Measurements from ENCODE around the gene SH2D1A.
A peak's percentile ranks its signal among the peaks of the same experiment; 100 is the strongest.
"Not testable (repeated sequence)": the region's sequence is repeated elsewhere in the genome, so short reads cannot be mapped to it uniquely, and the experiment has no call there.

The SH2D1A gene

GRCh38 chrX:124346117-124346876, at the start of gene SH2D1A:
SH2D1A (plus strand) TSS chrX:124346563; CDS start chrX:124346643, 80 bp downstream.
- DNase-seq, result no peak

DNA sequence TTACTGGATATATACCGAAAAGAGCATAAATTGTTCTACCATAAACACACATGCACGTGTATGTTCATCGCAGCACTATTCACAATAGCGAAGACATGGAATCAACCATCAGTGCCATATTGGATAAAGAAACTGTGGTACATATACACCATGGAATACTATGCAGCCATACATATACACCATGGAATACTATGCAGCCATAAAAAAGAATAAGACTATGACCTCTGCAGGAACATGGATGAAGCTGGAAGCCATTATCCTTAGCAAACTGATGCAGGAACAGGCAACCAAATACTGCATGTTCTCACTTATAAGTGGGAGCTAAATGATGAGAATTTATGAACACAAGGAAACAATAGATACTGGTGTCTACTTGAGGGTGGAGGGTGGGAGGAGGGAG, 47.0 kb upstream of the SH2D1A start:
- not testable (repeated sequence) for DNase-seq

- no peak for DNase-seq
Measured at GRCh38 chrX:124300405-124300804, 46.0 kb upstream of the SH2D1A start.

DNA sequence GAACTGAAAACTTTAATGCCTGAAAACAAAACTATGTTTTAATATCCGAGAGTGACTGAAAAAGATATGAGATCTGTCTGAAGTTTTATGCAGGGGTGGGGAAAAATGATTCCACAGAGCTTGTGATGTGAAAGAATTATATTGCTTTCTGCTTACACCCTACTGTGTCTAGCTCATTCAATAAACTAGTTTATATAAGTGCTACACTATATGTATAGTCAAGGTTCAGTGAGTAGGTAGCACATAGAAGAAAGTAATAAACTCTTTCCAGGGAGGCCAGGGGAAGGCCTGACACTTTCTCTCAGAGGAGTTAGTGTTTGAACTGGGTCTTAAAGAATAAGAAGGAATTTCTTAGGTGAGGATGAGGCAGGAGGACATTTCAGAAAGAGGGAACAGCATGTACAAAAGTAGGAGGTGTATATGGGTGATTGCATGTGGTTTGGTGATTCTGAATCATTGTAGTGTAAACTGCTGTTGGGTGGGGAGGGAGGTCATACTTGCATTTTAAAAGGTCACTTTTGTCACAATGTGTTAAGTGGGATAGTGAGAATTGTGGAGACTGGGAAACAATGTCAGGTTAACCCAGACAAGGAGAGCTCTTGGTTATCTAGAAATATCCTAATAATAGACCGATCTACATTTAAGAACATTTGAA, 39.0 kb upstream of the SH2D1A start:
- no peak for DNase-seq

GRCh38 chrX:124325732-124326131, 20.6 kb upstream of the SH2D1A start:
- no peak for DNase-seq

DNA sequence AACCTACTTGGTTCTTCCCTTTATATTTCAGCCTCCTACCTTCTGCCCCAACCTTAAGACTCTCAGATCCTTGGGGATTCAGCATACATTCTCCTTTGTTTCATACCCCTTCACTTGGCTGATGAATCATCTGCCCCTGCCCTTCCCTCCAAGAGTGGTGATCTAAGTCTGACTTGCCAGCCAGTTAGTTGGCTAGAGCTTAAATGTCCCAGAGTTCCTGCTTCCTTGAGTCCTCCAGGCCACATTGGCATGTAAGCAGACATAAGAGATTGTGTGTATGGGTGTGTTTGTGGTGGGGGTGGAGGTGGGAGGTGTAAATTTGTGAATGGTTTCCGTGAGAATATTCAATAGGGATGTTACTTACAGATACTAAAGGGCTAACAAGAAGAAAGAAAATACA, 17.6 kb upstream of the SH2D1A start:
- no peak for DNase-seq

DNA sequence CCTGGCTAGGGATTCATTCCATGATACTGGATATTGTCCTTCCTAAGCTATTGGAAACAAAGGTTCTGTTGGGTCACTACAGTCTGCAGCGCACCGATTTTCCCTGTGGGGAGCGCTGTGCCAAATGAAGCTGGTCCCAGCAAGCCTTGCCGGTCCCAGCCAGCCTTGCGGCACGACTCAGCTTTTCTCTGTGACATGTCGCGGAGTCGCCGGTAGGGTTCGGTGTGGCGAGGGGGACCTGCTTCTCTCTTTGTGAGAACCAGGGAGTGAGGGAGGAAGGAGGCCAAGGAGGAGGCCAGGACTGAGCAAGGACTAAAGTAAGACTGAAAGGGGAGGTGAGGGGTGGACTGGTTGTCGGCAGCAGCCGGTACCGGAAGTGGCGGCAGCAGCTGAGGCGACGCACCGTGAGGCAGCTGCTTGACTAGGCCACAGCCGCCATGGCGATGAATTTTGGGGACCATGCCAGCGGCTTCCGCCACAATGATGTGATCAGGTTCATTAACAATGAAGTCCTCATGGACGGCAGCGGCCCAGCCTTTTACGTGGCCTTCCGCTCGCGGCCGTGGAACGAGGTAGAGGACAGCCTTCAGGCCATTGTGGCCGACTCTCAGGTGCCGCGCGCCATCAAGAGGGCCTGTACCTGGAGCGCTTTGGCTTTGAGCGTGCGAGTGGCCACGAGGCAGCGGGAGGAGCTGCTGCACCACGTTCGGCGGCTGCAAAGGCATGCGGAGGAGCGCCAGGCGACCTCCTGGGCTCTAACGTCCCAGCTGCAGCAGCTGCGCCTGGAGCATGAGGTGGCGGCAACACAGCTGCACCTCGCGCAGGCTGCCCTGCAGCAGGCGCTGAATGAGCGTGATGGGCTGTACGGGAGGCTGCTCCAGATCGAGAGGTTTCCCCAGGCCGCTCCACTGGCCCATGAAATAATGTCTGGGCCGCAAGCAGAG, 13.6 kb upstream of the SH2D1A start, which contains the start of gene TEX13D:
TSS of gene TEX13D (plus strand) at position 180 of the 944 bp plus-strand sequence. CDS start at position 438, 258 bp downstream.
- DNase-seq, result no peak

DNA sequence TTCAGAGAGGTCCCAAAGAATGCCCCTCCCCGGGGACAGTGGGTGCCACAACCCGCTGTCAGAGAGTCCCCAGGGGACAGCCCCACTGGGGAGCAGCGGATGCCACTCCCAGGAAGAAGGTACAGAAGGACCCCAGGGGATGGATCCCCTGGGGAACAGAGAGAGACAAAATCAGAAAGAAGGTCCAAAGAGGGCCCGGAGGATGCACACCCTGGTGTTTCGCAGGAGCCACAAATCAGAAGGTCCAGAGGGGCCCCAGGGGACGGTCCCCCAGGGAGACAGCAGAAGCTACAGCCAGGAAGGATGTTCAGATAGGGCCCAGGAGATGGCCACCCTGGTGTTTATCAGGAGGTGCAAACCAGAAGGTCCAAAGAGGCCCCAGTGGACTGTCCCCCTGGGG, 12.5 kb upstream of the SH2D1A start:
- DNase-seq, result no peak

DNA sequence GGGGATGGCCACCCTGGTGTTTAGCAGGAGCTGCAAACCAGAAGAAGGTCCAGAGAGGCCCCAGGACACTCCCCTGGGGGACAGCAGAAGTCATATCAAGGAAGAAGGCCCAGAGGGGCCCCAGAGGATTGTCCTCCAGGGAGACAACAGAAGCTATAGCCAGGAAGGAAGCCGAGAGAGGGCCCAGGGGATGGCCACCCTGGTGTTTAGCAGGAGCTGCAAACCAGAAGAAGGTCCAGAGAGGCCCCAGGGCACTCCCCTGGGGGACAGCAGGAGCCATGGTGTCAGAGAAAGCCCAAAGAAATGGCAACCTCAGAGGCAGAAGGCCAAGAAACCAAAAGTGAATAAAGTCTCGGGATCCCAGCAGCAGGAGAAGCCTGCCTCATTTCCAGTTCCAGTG, 11.8 kb upstream of the SH2D1A start:
- DNase-seq, result not testable (repeated sequence)

GRCh38 chrX:124335598-124335997, 10.8 kb upstream of the SH2D1A start:
- peak in 1 of 2 experiments; percentile 3 for DNase-seq

DNA sequence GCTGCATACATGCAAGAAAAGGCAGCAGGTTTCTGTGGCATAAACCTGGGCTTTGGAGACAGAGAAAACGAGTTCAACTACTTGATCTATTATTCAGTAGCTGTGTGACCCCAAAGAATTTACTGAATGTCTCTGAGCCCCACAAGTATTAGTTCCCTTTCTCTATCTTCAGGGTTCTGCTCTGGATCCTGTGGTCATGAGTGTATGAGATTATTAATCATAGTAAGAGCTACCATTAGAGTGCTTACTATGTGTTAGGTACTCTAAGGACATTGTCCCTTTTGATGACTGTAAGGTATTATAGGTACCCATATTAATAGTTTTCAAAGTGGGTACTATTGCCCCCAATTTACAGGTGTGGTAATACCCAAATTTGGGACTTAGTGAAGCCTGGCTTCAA, 8.4 kb upstream of the SH2D1A start:
- DNase-seq, result no peak

GRCh38 chrX:124338733-124339514, 7.4 kb upstream of the SH2D1A start:
- no peak for DNase-seq

GRCh38 chrX:124341396-124342132, 4.8 kb upstream of the SH2D1A start:
- no peak for DNase-seq

DNA sequence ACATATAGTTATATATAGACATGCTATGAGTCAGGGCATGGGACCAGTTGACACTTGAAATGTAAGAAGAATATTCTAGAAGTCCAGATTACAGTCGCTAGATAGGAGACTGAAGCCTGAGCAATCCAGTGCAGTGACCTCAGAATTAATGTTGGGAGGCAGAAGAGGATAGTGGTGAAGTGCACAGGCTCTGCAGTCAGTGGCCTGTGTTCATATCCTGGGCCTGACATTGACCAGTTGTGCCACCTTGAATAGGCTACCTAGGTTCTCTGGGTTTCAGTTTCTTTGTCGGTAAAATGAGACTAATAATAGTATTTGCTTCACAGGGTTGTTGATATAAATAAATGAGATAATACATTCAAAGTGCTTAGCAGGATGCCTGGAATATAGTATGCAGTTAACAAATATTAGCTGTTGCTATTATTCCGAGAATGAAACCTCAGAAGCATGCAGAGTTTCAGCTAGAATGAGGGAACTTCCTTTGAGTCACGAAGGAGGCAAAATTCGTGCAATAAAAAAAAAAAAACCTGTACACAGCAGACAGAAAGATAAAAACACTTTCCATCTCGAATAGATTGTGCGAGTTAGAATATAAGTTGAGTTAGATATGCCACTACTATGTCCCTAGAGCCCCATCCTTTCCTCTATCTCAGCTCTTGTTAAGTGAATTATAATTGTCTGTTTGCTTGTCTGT, 4.0 kb upstream of the SH2D1A start:
- no peak for DNase-seq

- no peak for DNase-seq
Measured at GRCh38 chrX:124343016-124343415, 3.3 kb upstream of the SH2D1A start.

- no peak for DNase-seq
Measured at GRCh38 chrX:124344246-124344645, 2.1 kb upstream of the SH2D1A start.

DNA sequence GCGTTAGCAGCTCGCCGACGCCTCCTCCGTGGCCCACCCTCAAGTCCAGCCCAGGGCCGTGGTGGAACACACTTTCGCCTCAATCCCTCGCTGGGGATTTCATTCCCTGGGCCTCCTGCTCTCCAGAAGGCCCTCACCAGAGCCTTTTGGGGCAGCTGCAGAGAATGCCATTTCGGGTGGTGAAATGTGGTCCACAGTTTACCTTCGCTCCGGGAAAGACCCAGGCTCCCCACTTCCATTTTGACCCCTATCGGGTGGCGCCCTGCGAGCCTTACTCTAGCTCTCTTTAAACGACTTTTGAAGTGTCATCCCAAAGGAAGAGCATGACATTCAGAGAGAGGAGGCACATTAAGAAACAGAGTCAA, 496 bp downstream of the SH2D1A start:
- DNase-seq, result no peak

GRCh38 chrX:124347242-124347641, 879 bp downstream of the SH2D1A start:
- DNase-seq, result no peak

- no peak for DNase-seq
Measured at GRCh38 chrX:124348182-124348581, 1.8 kb downstream of the SH2D1A start.

DNA sequence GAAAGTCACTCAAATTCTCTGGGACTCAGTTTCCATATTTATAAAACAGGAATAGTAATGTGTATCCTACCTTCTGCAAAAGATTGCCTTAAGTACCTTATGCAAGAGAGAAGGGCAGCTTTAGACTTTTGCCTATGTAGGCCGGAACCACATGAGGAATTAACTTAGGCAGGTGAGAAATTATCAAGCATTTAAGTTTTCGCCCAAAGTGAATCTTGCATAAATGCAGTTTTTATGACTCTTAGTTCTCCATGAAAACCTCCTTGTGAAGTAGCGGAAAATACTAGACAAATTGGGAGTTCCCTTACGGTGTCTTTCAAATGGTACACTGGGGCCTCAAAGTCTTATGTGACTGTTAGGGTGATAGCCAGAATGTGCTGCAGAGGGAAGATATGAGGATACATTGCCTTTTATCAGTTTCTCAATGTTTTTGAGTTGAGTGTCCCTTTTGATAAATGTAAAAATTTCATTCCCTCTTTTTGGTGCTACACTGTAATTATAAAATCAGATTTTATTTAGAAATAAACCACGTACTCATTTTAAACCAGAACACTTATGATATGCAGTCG, 2.6 kb downstream of the SH2D1A start:
- DNase-seq, result no peak

DNA sequence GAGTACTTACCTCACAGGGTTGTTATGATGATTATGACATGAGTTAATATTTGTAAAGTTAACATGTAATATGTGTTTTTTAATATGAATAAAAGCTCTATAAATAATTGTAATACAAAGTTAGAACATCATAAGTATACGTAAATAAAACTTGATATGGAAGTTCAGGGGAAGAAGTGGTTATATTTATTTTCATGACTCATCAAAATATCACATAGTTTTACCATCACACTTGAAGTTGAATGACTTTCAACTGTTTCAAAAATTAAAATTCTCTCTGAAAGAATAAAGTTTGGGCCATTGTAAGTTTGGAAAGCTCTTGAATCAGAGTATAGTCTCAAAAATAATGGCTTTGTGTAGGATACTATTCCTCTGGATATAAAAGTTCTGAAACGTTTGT, 8.3 kb downstream of the SH2D1A start:
- DNase-seq, result no peak
